HG02938 (cell line): ENCODE results near the gene POLR1A.
A peak's percentile ranks its signal among the peaks of the same experiment; 100 is the strongest.
"Not testable (repeated sequence)": the region's sequence is repeated elsewhere in the genome, so short reads cannot be mapped to it uniquely, and the experiment has no call there.

Experiments
- ATAC-seq: cut with Tn5 transposase; IDR thresholded peaks from one replicate; pipeline ENCODE4 v1.9.1; 2021; ENCODE audit warnings: mild to moderate bottlenecking, moderate library complexity; ENCODE audit not compliant: unreplicated experiment

POLR1A gene

GRCh38 chr2:86000131-86000937, 105.4 kb downstream of the POLR1A start:
- ATAC-seq, result no peak

- ATAC-seq, result peak; percentile 87
Observed at GRCh38 chr2:85999061-85999831, 106.4 kb downstream of the POLR1A start.

- ATAC-seq, result no peak
Observed at GRCh38 chr2:85998071-85998991, 107.4 kb downstream of the POLR1A start.

GRCh38 chr2:85997017-85997970, 108.4 kb downstream of the POLR1A start:
- no peak for ATAC-seq

GRCh38 chr2:85996591-85996990, 109.1 kb downstream of the POLR1A start:
- ATAC-seq, result no peak

GRCh38 chr2:85995648-85996529, 109.8 kb downstream of the POLR1A start:
- no peak for ATAC-seq

GRCh38 chr2:85994897-85995647, 110.6 kb downstream of the POLR1A start:
- ATAC-seq, result no peak

GRCh38 chr2:85994421-85994777, 111.3 kb downstream of the POLR1A start:
- peak; percentile 18 for ATAC-seq

GRCh38 chr2:85992611-85993010, 113.1 kb downstream of the POLR1A start:
- ATAC-seq, result no peak

GRCh38 chr2:85992053-85992452, 113.6 kb downstream of the POLR1A start:
- ATAC-seq, result not testable (repeated sequence)

- ATAC-seq, result no peak
Observed at GRCh38 chr2:85990084-85990483, 115.6 kb downstream of the POLR1A start.

- no peak for ATAC-seq
Observed at GRCh38 chr2:85989288-85989865, 116.3 kb downstream of the POLR1A start.

GRCh38 chr2:85988914-85989270, 116.8 kb downstream of the POLR1A start:
- ATAC-seq, result no peak

- no peak for ATAC-seq
Observed at GRCh38 chr2:85988175-85988913, 117.3 kb downstream of the POLR1A start.

GRCh38 chr2:85987266-85988174, 118.2 kb downstream of the POLR1A start:
- ATAC-seq, result no peak

- no peak for ATAC-seq
Observed at GRCh38 chr2:85986121-85986520, 119.6 kb downstream of the POLR1A start.
